ENCODE data around the gene PNN. TPM values are rescaled to one million over a fixed set of nuclear protein-coding genes. Genes with fewer than 3 reads are reported as not detected.
"Not testable (repeated sequence)": the region's sequence is repeated elsewhere in the genome, so short reads cannot be mapped to it uniquely, and the experiment has no call there.

Gene PNN
- total RNA-seq, 2 donors from 2014 or later: 34.6 to 52.4 TPM

DNA sequence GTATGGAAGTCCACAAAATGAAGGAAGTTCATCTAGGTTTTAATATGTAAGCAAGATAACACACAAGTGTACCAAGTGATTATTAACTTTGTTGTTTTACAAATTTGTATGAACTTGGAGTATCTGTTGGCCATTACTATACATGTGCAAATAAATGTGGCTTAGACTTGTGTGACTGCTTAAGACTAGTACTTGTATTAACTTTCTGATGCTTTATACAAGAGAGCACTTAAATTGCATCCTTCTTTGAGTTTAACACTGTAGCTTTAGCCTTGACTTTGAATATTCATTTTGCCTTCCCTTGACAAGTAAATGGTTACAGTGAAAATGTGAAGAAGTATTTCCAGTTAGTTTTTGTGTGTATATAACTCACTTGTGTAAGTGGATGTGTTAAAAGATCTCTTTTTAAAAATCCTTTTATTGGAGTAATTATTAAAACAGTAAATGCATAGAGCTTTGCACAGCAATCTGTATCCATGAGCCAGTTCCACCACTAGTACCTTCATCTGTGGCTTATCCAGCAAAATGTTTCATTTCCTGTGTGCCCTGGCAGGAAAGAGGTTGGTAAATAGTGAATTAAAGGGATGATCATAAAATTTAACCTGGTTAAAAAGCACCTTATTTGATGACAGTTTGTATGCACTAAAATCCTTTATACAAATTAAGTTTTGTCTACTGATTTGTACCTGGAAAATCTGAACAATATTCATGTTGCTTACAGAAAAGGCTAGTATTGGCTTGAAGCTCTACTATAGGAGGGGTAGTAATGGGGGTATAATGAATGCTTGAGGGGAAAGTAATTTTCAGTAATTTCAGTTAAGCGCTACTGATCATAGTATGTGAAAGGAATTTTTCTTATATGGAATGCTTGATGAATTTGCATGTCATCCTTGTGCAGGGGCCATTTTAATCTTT, 8.0 kb downstream of the PNN start:
- TF ChIP-seq, protein P1, sequence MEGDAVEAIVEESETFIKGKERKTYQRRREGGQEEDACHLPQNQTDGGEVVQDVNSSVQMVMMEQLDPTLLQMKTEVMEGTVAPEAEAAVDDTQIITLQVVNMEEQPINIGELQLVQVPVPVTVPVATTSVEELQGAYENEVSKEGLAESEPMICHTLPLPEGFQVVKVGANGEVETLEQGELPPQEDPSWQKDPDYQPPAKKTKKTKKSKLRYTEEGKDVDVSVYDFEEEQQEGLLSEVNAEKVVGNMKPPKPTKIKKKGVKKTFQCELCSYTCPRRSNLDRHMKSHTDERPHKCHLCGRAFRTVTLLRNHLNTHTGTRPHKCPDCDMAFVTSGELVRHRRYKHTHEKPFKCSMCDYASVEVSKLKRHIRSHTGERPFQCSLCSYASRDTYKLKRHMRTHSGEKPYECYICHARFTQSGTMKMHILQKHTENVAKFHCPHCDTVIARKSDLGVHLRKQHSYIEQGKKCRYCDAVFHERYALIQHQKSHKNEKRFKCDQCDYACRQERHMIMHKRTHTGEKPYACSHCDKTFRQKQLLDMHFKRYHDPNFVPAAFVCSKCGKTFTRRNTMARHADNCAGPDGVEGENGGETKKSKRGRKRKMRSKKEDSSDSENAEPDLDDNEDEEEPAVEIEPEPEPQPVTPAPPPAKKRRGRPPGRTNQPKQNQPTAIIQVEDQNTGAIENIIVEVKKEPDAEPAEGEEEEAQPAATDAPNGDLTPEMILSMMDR (IDR thresholded peaks at IDR 0.05): no peak
- no peaks in the 10 kb centered on the region for H3K27me3 ChIP-seq
- no peak overlapping the region for H3K4me3 ChIP-seq
- no peak overlapping the region for H3K9ac ChIP-seq (ENCODE audit: low read depth in 2 of 2, low read length in 2 of 2)
- no peaks in the 10 kb centered on the region for H3K4me1 ChIP-seq
- no peak for DNase-seq
- peaks cover 11% of the 10 kb centered on the region for H3K36me3 ChIP-seq
- intact Hi-C loops (cut with DNase I): no loop called here
- H3K27ac ChIP-seq: no peak overlapping the region
- H3K9me3 ChIP-seq: no peaks in the 10 kb centered on the region

GRCh38 chr14:39183685-39184003, 8.6 kb downstream of the PNN start:
- H3K9ac ChIP-seq (ENCODE audit: low read depth in 2 of 2, low read length in 2 of 2); intact Hi-C loops (cut with DNase I); H3K9me3 ChIP-seq; H3K4me1 ChIP-seq; H3K27me3 ChIP-seq; DNase-seq; H3K27ac ChIP-seq; H3K36me3 ChIP-seq; H3K4me3 ChIP-seq: not testable (repeated sequence)

DNA sequence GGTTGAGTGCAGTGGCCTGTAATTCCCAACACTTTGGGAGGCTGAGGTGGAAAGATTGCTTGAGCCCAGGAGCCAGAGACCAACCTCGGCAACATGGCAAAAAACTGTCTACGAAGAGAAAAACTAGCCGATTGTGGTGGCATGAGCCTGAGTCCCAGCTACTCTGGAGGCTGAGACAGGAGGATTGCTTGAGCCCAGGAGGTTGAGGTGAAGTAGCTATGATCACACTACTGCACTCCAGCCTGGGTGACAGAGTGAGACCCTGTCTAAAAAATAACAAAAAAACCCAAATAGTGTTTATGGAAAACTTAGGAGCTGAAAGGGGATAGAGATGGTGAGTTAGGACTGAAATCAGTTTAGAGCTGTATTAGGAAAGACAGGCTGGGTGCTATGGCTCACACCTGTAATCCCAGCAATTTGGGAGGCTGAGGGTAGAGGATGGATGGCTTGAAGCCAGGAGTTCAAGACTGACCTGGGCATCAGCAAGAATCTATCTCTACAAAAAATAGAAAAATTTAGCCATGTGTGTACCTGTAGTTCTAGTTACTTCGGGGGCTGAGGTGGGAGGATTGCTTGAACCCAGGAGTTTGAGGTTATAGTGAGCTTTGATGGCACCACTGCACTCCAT, 9.7 kb downstream of the PNN start:
- Histone ChIP-seq H3K4me3 (no peak overlapping the region), H3K4me1 (no peaks in the 10 kb centered on the region), H3K27ac (no peak overlapping the region), H3K9ac (ENCODE audit: low read depth in 2 of 2, low read length in 2 of 2) (no peak overlapping the region), H3K36me3 (no peaks in the 10 kb centered on the region), H3K9me3 (no peaks in the 10 kb centered on the region), H3K27me3 (no peaks in the 10 kb centered on the region)
- TF ChIP-seq, protein P1 (IDR thresholded peaks at IDR 0.05): no peak
- DNase-seq: no peak
- intact Hi-C loops (cut with DNase I): no loop called here

DNA sequence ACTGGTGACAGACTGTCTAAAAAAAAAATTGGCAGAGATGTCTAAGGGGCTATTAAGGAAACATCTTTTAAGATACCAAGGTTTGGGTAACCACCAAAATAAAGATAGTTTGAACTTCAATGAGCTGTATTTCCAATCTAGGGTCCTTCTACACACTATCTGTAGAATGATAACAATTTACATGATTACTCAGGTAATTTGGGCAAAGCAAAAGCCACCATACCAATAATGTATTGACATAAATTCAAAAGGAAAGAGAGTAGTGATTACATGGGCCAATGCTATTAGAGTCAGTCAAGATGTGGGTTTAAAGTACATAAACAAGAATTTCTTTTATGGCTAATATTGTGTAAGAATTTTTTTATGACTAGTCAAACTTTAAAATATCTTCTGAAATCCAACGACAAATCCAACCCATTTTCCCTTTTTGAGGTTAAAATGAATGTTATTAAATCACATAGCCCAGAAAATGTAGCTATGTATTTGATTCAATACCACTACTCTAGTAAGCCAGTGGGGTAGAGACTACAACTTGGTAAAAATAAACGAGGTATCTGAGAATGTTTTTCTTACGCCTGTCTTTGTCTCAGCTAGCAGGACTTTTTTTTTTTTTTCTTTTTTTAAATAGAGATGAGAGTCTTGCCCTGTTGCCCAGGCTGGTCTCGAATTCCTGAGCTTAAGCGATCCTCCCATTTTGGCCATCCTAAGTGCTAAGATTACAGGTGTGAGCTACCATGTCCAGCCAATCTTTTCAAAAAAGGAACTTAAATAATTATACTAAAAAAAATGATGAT, 10.4 kb downstream of the PNN start:
- no peaks in the 10 kb centered on the region for H3K27me3 ChIP-seq
- TF ChIP-seq, protein P1 (IDR thresholded peaks at IDR 0.05): no peak
- no peaks in the 10 kb centered on the region for H3K36me3 ChIP-seq
- no peak overlapping the region for H3K9ac ChIP-seq (ENCODE audit: low read depth in 2 of 2, low read length in 2 of 2)
- H3K4me1 ChIP-seq: no peaks in the 10 kb centered on the region
- no peak overlapping the region for H3K4me3 ChIP-seq
- H3K27ac ChIP-seq: no peak overlapping the region
- no peak for DNase-seq
- no peaks in the 10 kb centered on the region for H3K9me3 ChIP-seq
- intact Hi-C loops (cut with DNase I): no loop called here

- TF ChIP-seq, protein P1 (IDR thresholded peaks at IDR 0.05): no peak
- no peaks in the 10 kb centered on the region for H3K27me3 ChIP-seq
- no peak overlapping the region for H3K4me3 ChIP-seq
- no peak overlapping the region for H3K27ac ChIP-seq
- DNase-seq: no peak
- H3K9ac ChIP-seq (ENCODE audit: low read depth in 2 of 2, low read length in 2 of 2): no peak overlapping the region
- no peaks in the 10 kb centered on the region for H3K36me3 ChIP-seq
- intact Hi-C loops (cut with DNase I): no loop called here
- H3K4me1 ChIP-seq: no peaks in the 10 kb centered on the region
- H3K9me3 ChIP-seq: no peaks in the 10 kb centered on the region
Observed at GRCh38 chr14:39186941-39187525, 12.0 kb downstream of the PNN start.

All from colonic mucosa (tissue), 4 donors.